ENCODE data around the gene KIF26A.

The KIF26A gene

GRCh38 chr14:104161602-104162367 lies 23.4 kb downstream of the KIF26A start:
- no peak for DNase-seq

- DNase-seq = no peak
Measured at GRCh38 chr14:104162495-104162894, 24.1 kb downstream of the KIF26A start.

GRCh38 chr14:104163541-104163940 lies 25.2 kb downstream of the KIF26A start:
- no peak for DNase-seq

- DNase-seq = no peak
Measured at GRCh38 chr14:104164041-104164440, 25.7 kb downstream of the KIF26A start.

- no peak for DNase-seq
Measured at GRCh38 chr14:104164512-104164911, 26.1 kb downstream of the KIF26A start.

GRCh38 chr14:104166698-104167097 lies 28.3 kb downstream of the KIF26A start:
- no peak for DNase-seq

DNA sequence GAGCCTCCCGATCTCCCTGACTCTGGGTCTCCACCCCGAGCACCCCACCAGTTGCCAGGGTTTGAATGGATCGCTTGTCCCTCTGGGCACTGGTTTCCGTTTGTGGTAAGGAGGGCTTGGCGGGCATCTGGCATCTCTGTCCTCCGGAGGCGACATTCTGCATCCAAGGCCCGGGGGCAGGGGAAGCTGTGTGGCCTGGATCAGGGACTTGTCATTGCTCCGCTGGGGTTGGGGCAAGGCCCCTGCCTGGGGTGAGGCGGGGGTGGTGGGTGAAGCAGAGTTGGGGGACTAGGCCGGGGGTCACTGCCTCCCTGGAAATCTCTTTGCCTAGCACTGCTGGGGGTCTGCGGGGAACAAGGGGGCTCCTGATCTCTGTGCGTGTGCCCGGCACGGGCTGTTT lies 30.2 kb downstream of the KIF26A start:
- DNase-seq = no peak

GRCh38 chr14:104169005-104169698 lies 30.8 kb downstream of the KIF26A start:
- DNase-seq = no peak

- no peak for DNase-seq
Measured at GRCh38 chr14:104169699-104170479, 31.5 kb downstream of the KIF26A start.

GRCh38 chr14:104171029-104171697 lies 32.8 kb downstream of the KIF26A start:
- no peak for DNase-seq

- no peak for DNase-seq
Measured at GRCh38 chr14:104171895-104172294, 33.5 kb downstream of the KIF26A start.

GRCh38 chr14:104172349-104172748 lies 34.0 kb downstream of the KIF26A start:
- no peak for DNase-seq

GRCh38 chr14:104172880-104173279 lies 34.5 kb downstream of the KIF26A start:
- no peak for DNase-seq

DNA sequence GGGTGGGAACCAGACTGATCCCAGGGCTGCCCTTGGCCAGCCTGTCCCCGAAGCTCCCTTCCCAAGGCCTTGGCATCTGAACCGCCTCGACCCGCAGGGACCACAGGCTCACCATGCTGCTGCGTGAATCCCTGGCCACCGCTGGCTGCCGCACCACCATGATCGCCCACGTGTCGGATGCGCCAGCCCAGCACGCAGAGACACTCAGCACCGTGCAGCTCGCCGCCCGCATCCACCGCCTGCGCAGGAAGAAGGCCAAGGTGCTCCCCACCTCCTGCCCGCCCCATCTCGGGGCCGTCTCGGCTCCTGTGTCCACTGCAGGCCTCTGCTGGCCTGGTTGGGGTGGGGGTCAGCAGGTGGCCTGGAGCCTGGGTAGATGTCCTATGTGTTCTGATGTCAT lies 35.7 kb downstream of the KIF26A start:
- no peak for DNase-seq

GRCh38 chr14:104175041-104175440 lies 36.7 kb downstream of the KIF26A start:
- DNase-seq = no peak

GRCh38 chr14:104175811-104176210 lies 37.4 kb downstream of the KIF26A start:
- no peak for DNase-seq

DNA sequence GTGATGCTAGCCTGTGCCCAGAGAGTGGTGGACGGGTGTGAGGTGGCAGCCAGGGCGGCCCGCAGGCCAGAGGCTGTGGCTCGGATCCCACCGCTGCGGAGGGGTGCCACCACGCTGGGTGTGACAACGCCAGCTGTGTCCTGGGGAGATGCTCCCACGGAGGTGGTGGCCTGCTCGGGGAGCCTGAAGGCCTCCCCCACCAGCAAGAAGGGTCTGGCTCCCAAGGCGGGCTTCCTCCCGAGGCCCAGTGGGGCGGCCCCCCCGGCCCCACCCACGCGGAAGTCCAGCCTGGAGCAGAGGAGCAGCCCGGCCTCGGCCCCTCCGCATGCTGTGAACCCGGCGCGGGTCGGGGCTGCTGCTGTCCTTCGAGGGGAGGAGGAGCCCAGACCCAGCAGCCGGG lies 38.2 kb downstream of the KIF26A start:
- no peak for DNase-seq

DNA sequence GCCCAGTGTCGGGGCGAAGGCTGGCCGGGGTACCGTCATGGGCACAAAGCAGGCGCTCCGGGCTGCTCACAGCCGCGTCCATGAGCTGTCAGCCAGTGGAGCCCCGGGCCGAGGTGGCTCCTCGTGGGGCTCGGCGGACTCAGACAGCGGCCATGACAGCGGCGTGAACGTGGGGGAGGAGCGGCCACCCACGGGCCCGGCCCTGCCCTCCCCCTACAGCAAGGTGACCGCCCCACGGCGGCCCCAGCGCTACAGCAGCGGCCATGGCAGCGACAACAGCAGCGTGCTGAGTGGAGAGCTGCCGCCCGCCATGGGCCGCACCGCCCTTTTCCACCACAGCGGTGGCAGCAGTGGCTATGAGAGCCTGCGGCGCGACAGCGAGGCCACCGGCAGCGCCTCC lies 39.0 kb downstream of the KIF26A start:
- no peak for DNase-seq

GRCh38 chr14:104178279-104178678 lies 39.9 kb downstream of the KIF26A start:
- no peak for DNase-seq

GRCh38 chr14:104179126-104179525 lies 40.7 kb downstream of the KIF26A start:
- no peak for DNase-seq

DNA sequence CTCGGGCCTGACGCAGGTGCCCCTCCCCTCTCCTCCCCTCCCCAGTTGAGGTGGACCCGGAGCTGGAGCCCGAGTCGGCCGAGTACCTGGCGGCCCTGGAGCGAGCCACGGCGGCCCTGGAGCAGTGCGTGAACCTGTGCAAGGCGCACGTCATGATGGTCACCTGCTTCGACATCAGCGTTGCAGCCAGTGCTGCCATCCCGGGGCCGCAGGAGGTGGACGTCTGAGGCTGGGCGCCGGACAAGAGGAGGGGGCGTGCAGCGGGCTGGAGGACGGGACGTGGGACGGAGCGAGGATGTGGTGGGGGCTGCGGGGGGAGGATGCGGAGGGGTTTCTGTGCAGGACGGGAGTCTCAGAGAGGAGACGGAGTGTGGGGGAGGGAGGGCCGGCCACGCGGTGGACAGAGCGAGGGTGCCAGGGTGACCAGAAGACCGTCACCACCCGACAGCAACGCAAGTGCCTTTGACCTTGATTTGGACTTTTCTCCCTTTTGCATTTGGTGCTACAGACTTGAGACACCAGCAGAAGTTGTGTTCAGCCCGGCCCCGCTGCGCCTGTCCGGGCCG lies 41.3 kb downstream of the KIF26A start:
- DNase-seq = no peak

DNA sequence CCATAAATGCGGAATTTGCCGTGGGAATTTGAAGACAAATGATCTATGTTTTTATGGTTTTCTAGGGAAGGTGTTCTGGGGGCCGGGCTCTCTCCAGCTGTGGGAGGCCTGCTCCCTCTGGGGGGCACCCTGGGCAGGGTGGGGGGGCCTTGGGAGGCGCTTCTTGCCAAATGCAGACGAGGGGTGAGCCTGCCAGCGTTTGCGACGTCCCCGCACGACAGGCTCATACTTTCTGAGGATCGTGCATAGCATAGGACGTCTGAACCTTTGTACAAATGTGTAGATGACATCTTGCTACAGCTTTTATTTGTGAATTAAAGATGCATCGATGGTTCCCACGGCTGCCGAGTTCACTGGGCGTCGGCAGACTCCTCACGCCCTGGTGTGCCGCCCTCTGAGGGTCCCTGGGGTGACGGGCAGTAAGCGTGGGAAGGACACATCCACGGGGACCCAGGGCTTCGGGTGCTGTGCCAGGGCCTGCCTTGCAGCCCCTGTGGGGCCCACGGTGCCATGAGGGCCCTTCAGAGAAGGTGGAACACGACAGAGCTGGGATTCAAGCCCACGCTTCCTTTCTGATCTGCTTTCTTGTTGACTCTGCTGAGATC lies 42.3 kb downstream of the KIF26A start:
- no peak for DNase-seq

Measured in 8988T (cell line).